Activated T-cell treated with anti-CD3 and anti-CD28 coated beads, Interleukin-2, amount 50 U/mL, for 24 hours (primary cell): ENCODE measurements around the gene DARS1.
"Not testable (repeated sequence)": the region's sequence is repeated elsewhere in the genome, so short reads cannot be mapped to it uniquely, and the experiment has no call there.

Experiments used
- DNase-seq: peaks from one replicate; pipeline ENCODE4 v3.0.0-alpha.2; 2020
- H3K27ac Mint-ChIP-seq: 2 replicates; pipeline ENCODE4 v1.8.0; 2020; ENCODE audit warnings: mild to moderate bottlenecking, mixed read lengths
- H3K27me3 Mint-ChIP-seq: 2 replicates; pipeline ENCODE4 v1.8.0; 2020; ENCODE audit warnings: mixed read lengths
- H3K36me3 Mint-ChIP-seq: 2 replicates; pipeline ENCODE4 v1.8.0; 2020; ENCODE audit warnings: low read depth, mixed read lengths
- H3K4me1 Mint-ChIP-seq: 2 replicates; pipeline ENCODE4 v1.8.0; 2020; ENCODE audit warnings: low read depth, mixed read lengths
- H3K4me3 Mint-ChIP-seq: 2 replicates; pipeline ENCODE4 v1.8.0; 2020; ENCODE audit warnings: mild to moderate bottlenecking, moderate library complexity, mixed read lengths
- H3K9me3 Mint-ChIP-seq: 2 replicates; pipeline ENCODE4 v1.8.0; 2020; ENCODE audit warnings: mixed read lengths

The DARS1 gene

DNA sequence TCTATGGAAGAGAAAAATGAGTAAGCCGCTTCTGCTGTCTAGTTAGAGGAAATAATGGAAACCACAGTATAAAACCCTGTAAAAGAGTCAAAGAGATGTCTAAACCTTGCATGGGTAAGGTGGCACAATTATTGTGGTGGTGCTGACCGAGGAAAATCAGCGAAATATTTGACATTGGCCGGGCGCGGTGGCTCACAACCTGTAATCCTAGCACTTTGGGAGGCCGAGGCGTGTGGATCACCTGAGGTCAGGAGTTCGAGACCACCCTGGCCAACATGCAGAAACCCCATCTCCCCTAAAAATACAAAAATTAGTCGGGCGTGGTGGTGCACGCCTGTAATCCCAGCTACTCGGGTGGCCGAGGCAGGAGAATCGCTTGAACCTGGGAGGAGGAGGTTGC, 108.7 kb downstream of the DARS1 start:
- H3K4me1 Mint-ChIP-seq, result peaks cover 37% of the 10 kb centered on the region
- H3K36me3 Mint-ChIP-seq, result peaks cover 46% of the 10 kb centered on the region
- not testable (repeated sequence) for H3K27me3 Mint-ChIP-seq, H3K9me3 Mint-ChIP-seq
- H3K4me3 Mint-ChIP-seq, result peak overlapping the region; percentile 97
- peak overlapping the region; percentile 99 for H3K27ac Mint-ChIP-seq
- peak; percentile 47 for DNase-seq

DNA sequence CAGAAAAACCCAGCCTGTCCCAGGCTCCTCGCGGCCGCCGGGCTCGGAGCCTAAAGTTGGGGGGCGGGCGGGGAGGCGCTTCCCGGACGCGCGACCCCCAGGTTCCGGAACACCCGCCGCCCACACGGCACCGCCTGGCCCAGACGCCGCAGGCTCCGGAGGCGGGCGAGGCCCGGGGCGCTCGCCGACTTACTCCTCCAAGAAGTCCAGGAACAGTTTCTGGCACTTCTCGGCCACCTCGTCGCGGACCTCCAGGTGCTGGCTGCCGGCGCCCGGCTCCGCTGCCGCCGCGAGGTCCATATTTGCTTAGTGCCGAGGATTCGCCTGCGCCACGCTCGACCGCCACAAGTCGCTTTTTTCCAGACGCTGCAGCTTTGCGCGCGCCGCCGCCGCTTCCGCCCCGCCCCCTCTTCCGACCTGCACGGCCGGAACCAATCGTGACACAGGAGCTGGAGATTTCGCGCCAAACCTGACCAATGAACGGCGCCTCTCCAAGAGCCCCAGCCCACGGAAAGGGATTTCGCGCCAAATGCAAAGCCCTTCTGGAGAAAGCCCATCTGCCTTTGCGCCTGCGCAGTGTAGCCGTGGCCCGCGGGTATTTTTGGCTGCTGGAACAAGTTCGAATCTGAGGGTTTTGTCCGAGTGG, 109.2 kb downstream of the DARS1 start, which contains the start of gene MCM6:
TSS of gene MCM6 (minus strand) at position 378 of the 646 bp plus-strand sequence. CDS start at position 300, 78 bp downstream.
- Mint-ChIP-seq H3K4me1 (peaks cover 43% of the 10 kb centered on the region), H3K27me3 (no peaks in the 10 kb centered on the region), H3K9me3 (no peaks in the 10 kb centered on the region), H3K4me3 (peak within 1 kb of the TSS; percentile 97), H3K27ac (peak within 1 kb of the TSS; percentile 99), H3K36me3 (peaks cover 52% of the 10 kb centered on the region)
- peak; percentile 97 for DNase-seq

DNA sequence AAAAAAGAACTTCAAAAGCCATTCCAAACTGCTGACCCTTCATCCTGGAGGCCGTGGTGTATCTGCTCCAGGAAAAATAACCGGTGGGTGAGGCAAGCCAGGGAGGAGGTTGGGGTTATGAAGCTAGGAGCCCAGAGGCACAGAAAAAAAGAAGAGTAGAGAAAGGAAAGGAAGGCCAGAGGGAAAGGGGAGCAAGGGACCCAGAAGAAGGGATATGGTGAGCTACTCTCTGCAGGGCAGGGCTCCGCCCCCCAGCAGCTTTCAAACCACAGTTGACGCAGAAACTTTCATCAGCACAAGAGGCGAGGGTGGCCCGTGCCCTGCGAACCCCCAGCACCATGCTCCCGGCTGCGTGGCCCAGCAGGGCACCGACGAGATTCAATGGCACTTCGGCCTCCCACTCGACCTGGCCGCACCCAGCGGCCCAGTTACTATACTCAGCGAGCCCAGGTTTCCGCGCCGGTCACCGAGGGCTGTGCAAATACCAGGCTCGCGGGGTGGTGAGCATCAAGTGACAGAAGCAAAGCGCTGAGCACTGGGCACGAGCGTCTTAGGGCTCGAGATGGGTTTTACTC, 109.8 kb downstream of the DARS1 start:
- no peaks in the 10 kb centered on the region for H3K27me3 Mint-ChIP-seq
- H3K27ac Mint-ChIP-seq, result peak overlapping the region; percentile 99
- H3K9me3 Mint-ChIP-seq, result no peaks in the 10 kb centered on the region
- peaks cover 58% of the 10 kb centered on the region for H3K36me3 Mint-ChIP-seq
- peaks cover 49% of the 10 kb centered on the region for H3K4me1 Mint-ChIP-seq
- peak overlapping the region; percentile 97 for H3K4me3 Mint-ChIP-seq
- DNase-seq, result peak; percentile 88

DNA sequence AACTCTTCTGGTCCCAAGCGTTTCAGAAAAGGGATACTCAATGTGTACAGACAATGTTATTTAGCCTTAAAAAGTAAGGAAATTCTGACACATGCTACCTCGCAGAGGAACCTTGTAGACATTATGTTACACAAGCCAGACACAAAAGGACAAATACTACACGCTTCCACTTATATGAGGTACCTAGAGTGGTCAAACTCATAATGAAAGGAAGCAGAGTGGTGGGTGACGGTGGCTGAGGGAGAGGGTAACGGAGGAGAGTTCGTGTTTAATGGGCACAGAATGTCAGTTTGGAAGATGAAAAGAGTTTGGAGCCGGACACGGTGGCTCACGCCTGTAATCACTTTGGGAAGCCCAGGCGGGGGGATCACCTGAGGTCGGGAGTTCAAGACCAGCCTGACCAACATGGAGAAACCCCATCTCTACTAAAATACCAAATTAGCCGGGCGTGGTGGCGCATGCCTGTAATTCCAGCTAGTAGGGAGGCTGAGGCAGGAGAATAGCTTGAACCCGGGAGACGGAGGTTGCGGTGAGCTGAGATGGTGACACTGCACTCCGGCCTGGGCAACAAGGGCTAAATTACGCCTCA, 110.6 kb downstream of the DARS1 start:
- Mint-ChIP-seq H3K36me3 (peaks cover 65% of the 10 kb centered on the region), H3K9me3 (no peaks in the 10 kb centered on the region), H3K4me3 (peak overlapping the region; percentile 97), H3K4me1 (peaks cover 55% of the 10 kb centered on the region), H3K27ac (peak overlapping the region; percentile 99), H3K27me3 (no peaks in the 10 kb centered on the region)
- DNase-seq, result peak; percentile 37

DNA sequence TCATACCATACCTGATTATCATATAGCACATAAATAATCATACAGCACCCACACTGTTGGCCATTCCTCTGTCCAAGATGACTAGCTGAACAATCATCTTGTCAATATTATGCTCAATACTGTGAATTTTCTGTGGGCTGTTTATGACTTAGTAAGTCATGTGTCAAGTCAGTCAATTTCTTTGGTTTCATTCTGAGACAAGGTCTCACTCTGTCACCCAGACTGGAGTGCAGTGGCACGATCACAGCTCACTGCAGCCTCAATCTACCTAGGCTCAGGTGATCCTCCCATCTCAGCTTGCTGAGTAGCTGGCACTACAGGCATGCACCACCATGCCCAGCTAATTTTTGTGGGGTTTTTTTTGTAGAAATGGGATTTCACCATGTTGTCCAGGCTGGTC, 114.9 kb downstream of the DARS1 start:
- Mint-ChIP-seq H3K9me3 (no peaks in the 10 kb centered on the region), H3K4me3 (no peak overlapping the region), H3K4me1 (peaks cover 61% of the 10 kb centered on the region), H3K27ac (peak overlapping the region; percentile 83), H3K36me3 (peaks cover 100% of the 10 kb centered on the region), H3K27me3 (no peaks in the 10 kb centered on the region)
- peak; percentile 38 for DNase-seq

DNA sequence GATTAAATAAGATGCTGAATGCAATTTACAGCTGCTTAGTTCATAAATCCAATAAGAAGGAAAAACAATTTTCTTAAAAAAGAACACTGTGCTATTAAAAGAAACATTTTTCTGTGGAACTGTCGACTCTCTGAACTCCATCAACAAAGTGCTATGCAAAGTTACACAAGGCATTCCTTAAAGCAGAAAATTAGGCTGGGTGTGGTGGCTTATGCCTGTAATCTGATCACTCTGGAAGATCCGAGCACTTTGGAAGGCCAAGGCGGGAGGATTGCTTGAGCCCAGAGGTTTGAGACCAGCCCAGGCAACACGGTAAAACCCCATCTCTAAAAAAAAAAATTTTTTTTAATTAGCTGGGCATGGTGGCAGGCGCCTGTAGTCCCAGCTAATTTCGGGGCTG, 122.2 kb downstream of the DARS1 start:
- no peak overlapping the region for H3K27ac Mint-ChIP-seq
- no peak overlapping the region for H3K4me3 Mint-ChIP-seq
- no peak for DNase-seq
- no peaks in the 10 kb centered on the region for H3K9me3 Mint-ChIP-seq
- peaks cover 20% of the 10 kb centered on the region for H3K4me1 Mint-ChIP-seq
- peaks cover 94% of the 10 kb centered on the region for H3K36me3 Mint-ChIP-seq
- H3K27me3 Mint-ChIP-seq, result no peaks in the 10 kb centered on the region

DNA sequence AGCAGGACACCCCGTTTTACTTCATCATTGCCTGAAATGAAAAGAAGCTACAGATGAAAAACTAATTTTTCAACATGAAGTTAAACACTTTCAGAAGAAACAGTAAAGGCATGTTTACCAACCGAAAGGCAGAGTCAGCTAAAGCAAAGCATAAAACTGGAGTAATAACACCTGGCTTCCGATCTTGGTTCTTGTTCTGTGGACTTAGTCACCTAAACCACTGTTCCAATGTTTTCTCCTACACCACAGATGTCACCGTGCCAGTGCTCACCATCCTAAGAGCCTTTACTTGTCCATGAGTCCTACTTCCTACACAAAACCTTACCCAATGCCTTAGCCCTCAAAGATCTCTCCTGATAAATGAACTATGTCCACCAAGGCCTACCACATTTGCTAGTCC, 122.7 kb downstream of the DARS1 start:
- H3K36me3 Mint-ChIP-seq, result peaks cover 94% of the 10 kb centered on the region
- peaks cover 17% of the 10 kb centered on the region for H3K4me1 Mint-ChIP-seq
- no peak overlapping the region for H3K27ac Mint-ChIP-seq
- H3K27me3 Mint-ChIP-seq, result no peaks in the 10 kb centered on the region
- DNase-seq, result no peak
- no peaks in the 10 kb centered on the region for H3K9me3 Mint-ChIP-seq
- H3K4me3 Mint-ChIP-seq, result no peak overlapping the region
